Neuron (in vitro differentiated cells): ENCODE results near the gene GATD1.

Experiments used
- H2AFZ ChIP-seq: one replicate; pipeline ENCODE4 v1.6.1; 2013; ENCODE audit warnings: low read depth, mild to moderate bottlenecking, inconsistent platforms, low read length, moderate library complexity
- H3K27me3 ChIP-seq: one replicate; pipeline ENCODE4 v1.6.1; 2013; ENCODE audit warnings: low read length; ENCODE audit not compliant: insufficient read depth
- H3K36me3 ChIP-seq: one replicate; pipeline ENCODE4 v1.6.1; 2013; ENCODE audit warnings: low read length; ENCODE audit not compliant: insufficient read depth
- H3K4me1 ChIP-seq: one replicate; pipeline ENCODE4 v1.6.1; 2013; ENCODE audit warnings: low read length; ENCODE audit not compliant: insufficient read depth
- H3K4me3 ChIP-seq: 2 replicates; pipeline ENCODE4 v1.5.1; 2013; ENCODE audit warnings: mild to moderate bottlenecking, low read length, moderate library complexity
- H3K9me3 ChIP-seq: one replicate; pipeline ENCODE4 v1.6.1; 2013; ENCODE audit warnings: low read length

Gene GATD1

GRCh38 chr11:819129-819931 is 42.0 kb upstream of the GATD1 start:
- H3K9me3 ChIP-seq, result no peaks in the 10 kb centered on the region
- H3K4me3 ChIP-seq, result peak overlapping the region; percentile 95
- peaks cover 12% of the 10 kb centered on the region for H3K36me3 ChIP-seq
- H2AFZ ChIP-seq, result peak overlapping the region; percentile 83
- no peaks in the 10 kb centered on the region for H3K27me3 ChIP-seq
- peaks cover 18% of the 10 kb centered on the region for H3K4me1 ChIP-seq

DNA sequence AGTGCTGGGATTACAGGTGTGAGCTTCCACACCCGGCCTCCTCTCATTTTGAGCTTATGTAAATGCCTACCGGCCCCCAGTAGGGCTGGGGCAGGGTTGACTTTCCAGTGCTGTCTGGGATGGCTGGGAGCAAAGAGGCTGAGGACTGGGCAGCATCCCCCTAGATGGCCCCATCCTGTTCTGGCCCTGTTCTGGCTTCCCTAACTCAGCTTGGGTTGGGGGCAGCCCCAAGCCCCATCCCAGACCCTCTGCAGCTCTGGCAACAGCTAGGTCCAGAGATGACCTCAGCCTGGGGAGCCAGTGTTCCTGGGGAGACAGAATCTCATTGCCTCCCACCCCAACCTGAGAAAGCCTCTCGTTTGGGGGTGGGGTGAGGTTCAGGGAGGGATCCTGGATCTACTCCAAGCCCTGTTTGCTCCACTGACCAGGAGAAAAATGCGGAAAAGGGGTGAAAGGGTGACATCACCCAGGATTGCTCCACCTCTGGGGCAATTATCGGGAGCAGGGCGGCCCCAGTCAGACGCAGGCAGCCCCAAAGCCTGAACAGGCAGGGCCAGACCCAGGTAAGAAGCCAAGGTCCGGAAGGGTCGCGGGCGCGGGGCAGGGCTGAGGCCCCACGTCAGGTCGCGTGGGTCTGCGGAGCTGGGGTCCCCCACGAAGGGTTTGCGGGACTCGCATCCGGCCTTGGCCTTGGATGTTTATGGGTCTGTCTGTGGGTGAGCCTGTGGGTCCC is 41.3 kb upstream of the GATD1 start, which contains the start of gene PNPLA2:
TSS of gene PNPLA2 (plus strand) at position 519 of the 733 bp plus-strand sequence. CDS start 805 bp downstream, outside the sequence.
- Histone ChIP-seq H3K4me1 (peaks cover 18% of the 10 kb centered on the region), H3K4me3 (peak within 1 kb of the TSS; percentile 95), H2AFZ (peak within 1 kb of the TSS; percentile 83), H3K9me3 (no peaks in the 10 kb centered on the region), H3K36me3 (peaks cover 10% of the 10 kb centered on the region), H3K27me3 (no peaks in the 10 kb centered on the region)

- Histone ChIP-seq H2AFZ (no peak overlapping the region), H3K9me3 (no peaks in the 10 kb centered on the region), H3K27me3 (no peaks in the 10 kb centered on the region), H3K36me3 (peaks cover 26% of the 10 kb centered on the region), H3K4me3 (no peak overlapping the region), H3K4me1 (peaks cover 18% of the 10 kb centered on the region)
These were observed 39.1 kb upstream of the GATD1 start for GRCh38 chr11:816433-816779.

- Histone ChIP-seq H3K4me1 (peaks cover 20% of the 10 kb centered on the region), H3K27me3 (no peaks in the 10 kb centered on the region), H2AFZ (no peak overlapping the region), H3K4me3 (no peak overlapping the region), H3K36me3 (peaks cover 26% of the 10 kb centered on the region), H3K9me3 (no peaks in the 10 kb centered on the region)
These were observed 38.6 kb upstream of the GATD1 start for GRCh38 chr11:815675-816432.

GRCh38 chr11:813456-814096 is 36.3 kb upstream of the GATD1 start:
- peaks cover 26% of the 10 kb centered on the region for H3K36me3 ChIP-seq
- H3K4me3 ChIP-seq, result no peak overlapping the region
- no peak overlapping the region for H2AFZ ChIP-seq
- H3K4me1 ChIP-seq, result peaks cover 17% of the 10 kb centered on the region
- H3K9me3 ChIP-seq, result no peaks in the 10 kb centered on the region
- no peaks in the 10 kb centered on the region for H3K27me3 ChIP-seq

GRCh38 chr11:813072-813455 is 35.8 kb upstream of the GATD1 start:
- Histone ChIP-seq H3K27me3 (no peaks in the 10 kb centered on the region), H3K36me3 (peaks cover 26% of the 10 kb centered on the region), H2AFZ (no peak overlapping the region), H3K4me3 (no peak overlapping the region), H3K4me1 (peaks cover 20% of the 10 kb centered on the region), H3K9me3 (no peaks in the 10 kb centered on the region)

GRCh38 chr11:812390-812789 is 35.1 kb upstream of the GATD1 start:
- Histone ChIP-seq H2AFZ (no peak overlapping the region), H3K9me3 (no peaks in the 10 kb centered on the region), H3K36me3 (peaks cover 26% of the 10 kb centered on the region), H3K27me3 (no peaks in the 10 kb centered on the region), H3K4me3 (no peak overlapping the region), H3K4me1 (peaks cover 20% of the 10 kb centered on the region)

DNA sequence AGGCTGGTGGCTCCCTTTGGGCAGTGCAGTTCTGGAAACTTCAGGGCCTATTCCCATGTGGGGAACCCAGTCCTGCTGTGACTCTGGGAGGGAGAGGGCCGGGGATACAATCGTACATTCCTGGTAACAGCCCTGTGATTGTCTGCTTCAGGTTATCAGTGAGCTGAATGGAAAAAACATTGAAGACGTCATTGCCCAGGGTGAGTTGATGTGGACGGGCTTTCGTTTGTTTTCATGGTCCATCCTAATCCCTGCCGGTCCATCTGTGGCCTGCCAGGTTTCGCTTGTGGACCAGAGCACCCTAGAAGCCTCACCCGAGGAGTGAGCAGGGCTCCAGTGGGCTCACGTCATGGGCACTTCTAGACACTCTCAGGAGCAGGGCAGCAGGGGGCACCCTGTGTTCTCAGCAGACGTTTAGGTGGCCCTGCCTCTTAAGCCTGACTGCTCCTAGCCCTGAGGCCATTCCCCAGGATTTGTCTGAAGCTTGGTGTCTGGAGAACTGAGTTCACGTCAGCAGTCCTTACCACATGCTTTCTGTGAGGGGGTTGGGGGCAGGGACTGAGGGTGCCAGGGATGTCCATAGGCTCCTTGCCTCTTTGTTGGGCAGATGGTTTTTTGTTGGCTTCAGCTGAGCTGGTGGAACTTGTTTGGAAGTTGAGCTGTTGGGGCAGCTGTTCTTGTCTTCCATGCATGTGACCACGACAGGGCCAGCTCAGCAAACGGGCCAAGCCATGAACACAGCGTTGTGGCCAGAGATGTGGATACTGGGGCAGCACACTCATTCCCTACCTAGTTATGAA is 34.4 kb upstream of the GATD1 start:
- H3K27me3 ChIP-seq, result no peaks in the 10 kb centered on the region
- peaks cover 20% of the 10 kb centered on the region for H3K4me1 ChIP-seq
- H2AFZ ChIP-seq, result no peak overlapping the region
- H3K4me3 ChIP-seq, result no peak overlapping the region
- no peaks in the 10 kb centered on the region for H3K9me3 ChIP-seq
- peaks cover 26% of the 10 kb centered on the region for H3K36me3 ChIP-seq

- Histone ChIP-seq H2AFZ (peak overlapping the region; percentile 76), H3K27me3 (no peaks in the 10 kb centered on the region), H3K4me1 (peaks cover 24% of the 10 kb centered on the region), H3K9me3 (no peaks in the 10 kb centered on the region), H3K36me3 (peaks cover 26% of the 10 kb centered on the region), H3K4me3 (peak overlapping the region; percentile 87)
These were observed 32.8 kb upstream of the GATD1 start for GRCh38 chr11:810040-810567.

- peaks cover 26% of the 10 kb centered on the region for H3K36me3 ChIP-seq
- H3K4me1 ChIP-seq, result peaks cover 29% of the 10 kb centered on the region
- no peaks in the 10 kb centered on the region for H3K27me3 ChIP-seq
- peak within 1 kb of the TSS; percentile 87 for H3K4me3 ChIP-seq
- H3K9me3 ChIP-seq, result no peaks in the 10 kb centered on the region
- peak within 1 kb of the TSS; percentile 76 for H2AFZ ChIP-seq
These were observed 32.2 kb upstream of the GATD1 start, which contains the start of gene RPLP2 for GRCh38 chr11:809287-810039. RPLP2 (plus strand) TSS chr11:809967; CDS start chr11:810235, 268 bp downstream.

- Histone ChIP-seq H3K36me3 (peaks cover 23% of the 10 kb centered on the region), H3K9me3 (no peaks in the 10 kb centered on the region), H3K4me3 (peak overlapping the region; percentile 87), H3K4me1 (peaks cover 37% of the 10 kb centered on the region), H3K27me3 (no peaks in the 10 kb centered on the region), H2AFZ (peak overlapping the region; percentile 76)
These were observed 31.4 kb upstream of the GATD1 start for GRCh38 chr11:808427-809286.
